GM10266 (cell line): ENCODE results near the gene ABCA9.

Experiments used
- DNase-seq: peaks from one replicate; pipeline ENCODE4 v3.0.0; 2012; ENCODE audit errors: extremely low spot score
- TF ChIP-seq, protein P1 (sequence below): IDR thresholded peaks from 2 replicates; pipeline ENCODE4 v1.5.1; 2012; ENCODE audit warnings: mild to moderate bottlenecking, low read depth; ENCODE audit not compliant: control insufficient read depth, insufficient read depth; ENCODE audit errors: missing control alignments

ABCA9 gene

DNA sequence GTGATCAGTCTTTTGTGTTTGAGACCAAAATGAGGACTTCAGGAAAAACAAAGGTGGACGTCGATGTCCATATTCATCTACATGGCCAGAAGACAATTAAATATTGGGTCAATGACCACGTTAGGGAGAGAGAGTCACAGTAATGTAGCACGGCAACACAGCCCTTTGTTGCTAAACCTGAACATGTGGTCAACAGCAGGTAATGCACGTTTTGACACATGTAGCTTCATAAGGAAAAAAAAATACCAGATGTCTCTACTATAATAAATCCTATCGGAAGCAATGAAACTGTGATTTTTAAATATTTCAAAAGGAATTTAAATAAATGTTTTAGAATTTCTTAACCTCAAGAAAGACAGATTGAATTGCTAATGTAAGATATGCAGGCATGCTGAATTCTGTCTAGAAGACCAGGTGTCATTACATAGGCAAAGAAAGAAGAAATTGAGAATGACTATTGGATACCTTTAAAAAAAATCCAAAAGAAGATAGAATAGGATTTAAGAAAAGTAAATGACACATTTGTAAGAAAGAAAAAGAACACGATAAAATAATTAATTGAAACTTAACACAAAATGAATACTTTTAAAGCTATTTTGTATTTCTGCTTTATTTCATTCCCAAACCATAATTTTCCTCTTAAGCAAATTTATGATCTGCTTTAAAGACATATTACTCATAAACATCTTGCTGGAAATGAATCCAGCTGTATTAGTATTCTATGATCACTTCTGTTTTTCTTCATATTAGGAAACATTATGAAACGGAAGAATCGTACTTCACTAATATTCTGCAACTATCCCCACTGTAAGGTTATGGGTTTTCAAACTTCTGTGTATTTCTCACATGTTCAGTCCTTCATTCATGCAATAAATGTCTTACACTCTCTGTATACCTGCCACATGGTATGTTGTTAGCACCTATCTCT, 135.7 kb downstream of the ABCA9 start:
- no peak for DNase-seq
- TF ChIP-seq, protein P1, sequence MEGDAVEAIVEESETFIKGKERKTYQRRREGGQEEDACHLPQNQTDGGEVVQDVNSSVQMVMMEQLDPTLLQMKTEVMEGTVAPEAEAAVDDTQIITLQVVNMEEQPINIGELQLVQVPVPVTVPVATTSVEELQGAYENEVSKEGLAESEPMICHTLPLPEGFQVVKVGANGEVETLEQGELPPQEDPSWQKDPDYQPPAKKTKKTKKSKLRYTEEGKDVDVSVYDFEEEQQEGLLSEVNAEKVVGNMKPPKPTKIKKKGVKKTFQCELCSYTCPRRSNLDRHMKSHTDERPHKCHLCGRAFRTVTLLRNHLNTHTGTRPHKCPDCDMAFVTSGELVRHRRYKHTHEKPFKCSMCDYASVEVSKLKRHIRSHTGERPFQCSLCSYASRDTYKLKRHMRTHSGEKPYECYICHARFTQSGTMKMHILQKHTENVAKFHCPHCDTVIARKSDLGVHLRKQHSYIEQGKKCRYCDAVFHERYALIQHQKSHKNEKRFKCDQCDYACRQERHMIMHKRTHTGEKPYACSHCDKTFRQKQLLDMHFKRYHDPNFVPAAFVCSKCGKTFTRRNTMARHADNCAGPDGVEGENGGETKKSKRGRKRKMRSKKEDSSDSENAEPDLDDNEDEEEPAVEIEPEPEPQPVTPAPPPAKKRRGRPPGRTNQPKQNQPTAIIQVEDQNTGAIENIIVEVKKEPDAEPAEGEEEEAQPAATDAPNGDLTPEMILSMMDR: no peak
